NCI-H1930 (cell line): Measurements from ENCODE around the gene GALNT15.

ENCODE experiments used
- DNase-seq, 2 experiments: peaks; one replicate each; lab custom pipeline; 2025; lab: John Stamatoyannopoulos, UW

Gene GALNT15

DNA sequence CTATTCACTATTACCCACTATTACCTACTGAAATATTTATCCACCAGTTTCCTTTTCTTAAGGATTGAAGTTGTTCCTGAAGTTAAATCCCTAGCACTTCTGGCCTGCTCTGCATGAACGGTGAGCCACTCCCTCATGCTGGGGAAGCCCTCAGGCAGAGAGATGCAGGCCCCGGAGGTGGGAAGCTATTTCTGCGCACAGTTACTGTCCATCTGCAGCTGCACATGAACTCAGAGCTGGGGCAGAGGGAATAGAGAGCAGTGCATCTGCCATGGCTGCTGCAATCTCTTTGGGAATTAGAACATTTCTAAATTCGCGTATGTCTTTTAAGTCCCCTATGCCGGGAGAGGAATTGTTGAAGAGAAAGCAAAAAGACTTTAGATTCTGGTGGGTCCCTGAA, 6.3 kb upstream of the GALNT15 start:
- DNase-seq = no peak

DNA sequence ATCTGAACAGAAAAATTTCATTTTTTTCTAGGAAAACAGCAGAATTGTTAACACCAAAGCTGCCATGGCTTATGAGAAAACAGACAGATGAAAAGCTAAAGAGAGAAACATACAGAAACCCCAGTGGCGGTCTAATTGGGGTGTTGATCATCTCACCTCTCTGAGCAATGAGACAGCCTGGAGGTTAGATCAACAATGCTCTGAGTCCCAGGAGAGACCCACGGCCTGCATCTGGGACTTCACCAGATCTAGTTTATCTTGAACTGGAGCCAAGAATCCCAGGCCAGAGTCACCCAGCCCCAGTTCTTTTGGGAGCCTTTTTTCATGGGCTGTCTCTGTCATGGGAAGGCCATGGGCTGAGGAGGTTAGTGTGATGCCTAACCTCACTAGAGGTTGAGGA, 3.5 kb upstream of the GALNT15 start:
- no peak for DNase-seq

DNA sequence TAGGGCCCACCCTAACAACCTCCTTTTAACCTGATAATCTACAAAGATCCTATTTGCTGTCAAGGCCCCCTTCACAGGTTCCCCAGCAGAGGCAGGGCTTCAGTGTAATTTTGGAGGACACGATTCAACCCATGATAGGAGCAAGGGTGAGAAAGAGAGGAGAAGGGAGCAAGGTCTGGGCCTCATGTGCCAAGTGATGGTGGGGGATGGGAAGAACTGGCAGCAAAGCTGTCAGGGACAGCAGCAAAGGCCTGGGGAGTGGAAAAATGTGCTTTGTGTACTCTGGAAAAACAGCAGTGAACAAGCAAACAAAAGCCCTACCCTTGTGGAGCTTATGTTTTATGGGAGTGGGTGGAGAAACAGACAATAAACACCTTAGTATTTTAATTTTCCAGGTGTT, 2.7 kb upstream of the GALNT15 start:
- DNase-seq = no peak

DNA sequence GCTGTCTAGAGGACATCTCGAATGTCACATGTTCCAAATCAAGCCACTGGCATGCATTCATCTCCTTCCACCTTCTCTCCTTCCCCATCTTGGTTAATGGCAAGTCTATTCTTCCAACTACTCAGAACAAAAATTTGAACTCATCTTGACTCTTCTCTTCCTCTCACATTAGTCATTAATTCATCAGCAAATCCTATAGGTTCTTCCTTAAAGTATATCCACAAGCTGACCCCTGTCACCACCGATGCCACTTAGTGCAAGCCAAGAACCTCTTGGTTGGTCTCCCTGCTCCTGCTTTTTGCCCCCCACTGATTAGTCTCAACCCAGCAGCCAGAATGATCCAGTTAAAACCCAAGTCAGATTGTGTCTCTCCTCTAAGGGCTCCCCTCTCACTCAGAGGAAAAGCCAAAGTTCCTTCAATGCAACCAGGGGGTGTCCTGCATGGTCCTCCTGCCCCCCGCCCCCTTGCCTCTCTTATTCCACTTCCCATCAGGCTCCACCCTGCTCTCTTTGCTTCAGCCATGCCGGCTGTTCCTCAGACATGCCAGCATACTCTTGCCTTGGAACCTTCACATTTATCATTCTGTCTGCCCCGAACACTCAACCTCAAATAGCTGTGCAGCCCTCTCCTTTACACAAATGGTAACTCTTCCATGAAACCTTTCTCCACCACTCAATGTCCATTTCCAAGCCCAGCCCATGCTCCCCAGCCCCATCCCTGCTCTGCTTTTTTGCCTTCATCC, 1.0 kb upstream of the GALNT15 start:
- DNase-seq = no peak

DNA sequence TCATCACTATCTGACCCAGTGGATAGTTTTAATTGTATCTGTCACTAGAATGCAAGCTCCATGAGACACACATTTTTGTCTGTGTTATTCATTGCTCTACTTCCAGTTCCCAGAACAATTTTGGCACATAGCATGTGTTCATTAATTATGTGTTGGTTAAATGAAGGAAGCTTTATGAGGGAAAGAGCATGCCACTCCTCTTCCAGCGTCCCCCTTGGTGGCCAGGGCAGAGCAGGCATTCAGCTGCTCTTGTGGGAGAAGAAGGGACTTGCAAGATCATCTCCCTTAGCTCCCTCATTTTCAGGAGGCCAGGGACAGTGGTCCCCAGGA, 489 bp upstream of the GALNT15 start:
- no peak for DNase-seq

DNA sequence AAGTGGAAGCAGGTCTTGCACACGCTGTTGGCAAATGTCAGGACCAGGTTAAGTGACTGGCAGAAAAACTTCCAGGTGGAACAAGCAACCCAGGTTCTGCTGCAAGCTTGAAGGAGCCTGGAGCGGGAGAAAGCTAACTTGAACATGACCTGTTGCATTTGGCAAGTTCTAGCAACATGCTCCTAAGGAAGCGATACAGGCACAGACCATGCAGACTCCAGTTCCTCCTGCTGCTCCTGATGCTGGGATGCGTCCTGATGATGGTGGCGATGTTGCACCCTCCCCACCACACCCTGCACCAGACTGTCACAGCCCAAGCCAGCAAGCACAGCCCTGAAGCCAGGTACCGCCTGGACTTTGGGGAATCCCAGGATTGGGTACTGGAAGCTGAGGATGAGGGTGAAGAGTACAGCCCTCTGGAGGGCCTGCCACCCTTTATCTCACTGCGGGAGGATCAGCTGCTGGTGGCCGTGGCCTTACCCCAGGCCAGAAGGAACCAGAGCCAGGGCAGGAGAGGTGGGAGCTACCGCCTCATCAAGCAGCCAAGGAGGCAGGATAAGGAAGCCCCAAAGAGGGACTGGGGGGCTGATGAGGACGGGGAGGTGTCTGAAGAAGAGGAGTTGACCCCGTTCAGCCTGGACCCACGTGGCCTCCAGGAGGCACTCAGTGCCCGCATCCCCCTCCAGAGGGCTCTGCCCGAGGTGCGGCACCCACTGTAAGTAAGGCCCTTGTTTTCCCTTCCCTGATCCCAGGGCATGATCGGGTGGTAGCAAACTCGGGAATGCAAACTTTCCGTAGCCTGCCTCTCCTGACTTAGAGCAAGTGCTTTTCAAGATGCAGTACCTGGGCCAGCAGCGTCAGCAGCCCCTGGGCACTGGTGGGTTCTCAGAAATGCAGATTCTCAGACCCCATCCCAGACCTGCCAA, 759 bp downstream of the GALNT15 start:
- no peak for DNase-seq

DNA sequence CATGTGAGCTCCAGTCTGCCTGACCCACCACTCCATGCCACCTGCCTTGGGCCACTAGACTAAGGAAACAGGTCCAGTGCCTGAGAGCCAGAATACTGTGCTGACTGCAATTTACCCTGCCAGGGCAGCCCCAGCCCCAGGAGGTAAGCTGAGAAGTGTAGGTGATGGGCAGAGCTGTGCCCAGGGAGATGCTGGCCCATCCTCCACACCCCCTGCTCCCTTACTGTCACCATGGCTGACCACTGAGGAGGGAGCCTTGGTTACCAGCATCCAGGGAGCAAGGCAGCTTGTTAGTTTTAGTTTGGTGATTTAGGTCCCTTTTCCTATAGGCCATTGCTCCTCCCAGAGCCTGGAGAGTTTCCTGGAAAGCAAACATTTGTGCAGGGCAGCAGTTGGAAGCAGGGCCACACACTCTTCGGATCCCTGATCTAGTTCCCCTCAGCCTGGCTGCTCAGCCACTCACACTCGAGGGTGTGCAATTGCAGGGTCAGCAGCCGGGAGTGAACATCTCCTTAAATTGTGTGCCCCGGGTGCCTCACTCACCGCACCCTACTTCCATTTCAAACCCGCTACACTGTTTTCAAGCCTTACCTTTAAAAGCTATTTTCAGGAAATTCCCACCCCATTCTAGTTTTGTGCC, 2.0 kb downstream of the GALNT15 start:
- no peak for DNase-seq

DNA sequence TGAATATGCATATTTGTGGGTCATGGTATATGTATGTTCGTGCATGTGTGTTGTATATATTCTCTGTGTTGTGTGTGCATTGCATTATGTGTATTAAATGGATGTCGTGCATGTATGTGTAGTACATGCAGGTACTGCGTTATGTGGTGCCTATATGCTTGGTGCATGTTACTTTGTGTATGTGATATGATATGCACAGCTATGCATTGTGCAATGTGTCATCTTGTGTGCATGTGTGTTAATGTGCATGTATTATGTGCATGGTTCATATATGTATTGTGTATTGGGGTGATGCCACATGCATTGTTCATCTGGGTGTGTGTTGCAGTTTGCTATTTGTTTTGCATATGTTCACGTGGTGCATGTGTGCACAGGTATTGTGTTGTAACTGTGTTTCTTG, 2.9 kb downstream of the GALNT15 start:
- DNase-seq = no peak

DNA sequence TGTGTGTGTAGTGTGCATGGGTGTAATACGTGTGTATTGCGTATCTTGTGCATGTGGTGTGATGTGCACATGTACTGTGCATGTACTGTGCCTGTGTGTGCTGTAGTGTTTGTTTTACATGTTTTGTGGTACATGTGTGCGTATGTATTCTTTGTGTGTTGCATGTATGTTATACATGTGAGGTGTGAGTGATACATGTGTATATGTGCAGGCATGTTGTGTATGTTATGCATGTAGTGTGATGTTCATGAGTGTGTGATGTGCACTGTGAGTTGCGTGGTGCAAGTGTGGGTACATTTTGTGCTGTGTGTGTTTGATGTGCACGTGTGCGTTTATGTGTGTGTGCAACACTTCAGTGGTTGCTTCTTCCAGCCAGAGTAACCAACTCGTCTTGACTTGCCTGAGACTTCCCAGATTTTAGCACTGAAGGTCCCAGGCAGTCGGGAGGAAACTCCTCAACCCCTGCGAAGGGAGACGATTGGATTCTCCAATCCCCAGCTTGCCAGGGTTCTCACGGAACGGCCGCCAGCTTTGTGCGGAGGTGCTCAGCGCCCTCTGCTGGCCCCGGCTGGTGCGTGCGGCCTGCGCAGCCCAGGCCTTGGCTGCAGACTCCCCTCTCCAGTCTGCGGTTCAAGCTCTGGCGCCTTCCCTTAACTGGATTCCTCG, 3.6 kb downstream of the GALNT15 start:
- no peak for DNase-seq

DNA sequence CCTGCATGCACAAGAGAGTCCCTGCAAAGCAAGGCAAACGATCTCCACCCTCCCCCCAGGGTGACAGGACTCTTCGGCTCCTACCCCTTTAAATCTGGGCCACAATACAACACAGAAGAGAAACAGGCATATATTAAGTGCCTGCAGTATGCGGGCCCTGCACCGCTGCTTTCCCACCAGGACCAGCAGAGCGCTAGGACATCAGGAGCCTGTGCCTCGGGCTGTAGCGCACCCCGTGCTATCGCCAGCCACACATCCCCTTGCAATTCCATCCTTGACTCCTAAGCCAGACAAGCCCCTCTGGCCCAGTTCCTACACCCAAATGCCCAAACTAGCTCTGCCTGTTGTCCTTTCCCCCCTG, 4.1 kb downstream of the GALNT15 start:
- DNase-seq = no peak

DNA sequence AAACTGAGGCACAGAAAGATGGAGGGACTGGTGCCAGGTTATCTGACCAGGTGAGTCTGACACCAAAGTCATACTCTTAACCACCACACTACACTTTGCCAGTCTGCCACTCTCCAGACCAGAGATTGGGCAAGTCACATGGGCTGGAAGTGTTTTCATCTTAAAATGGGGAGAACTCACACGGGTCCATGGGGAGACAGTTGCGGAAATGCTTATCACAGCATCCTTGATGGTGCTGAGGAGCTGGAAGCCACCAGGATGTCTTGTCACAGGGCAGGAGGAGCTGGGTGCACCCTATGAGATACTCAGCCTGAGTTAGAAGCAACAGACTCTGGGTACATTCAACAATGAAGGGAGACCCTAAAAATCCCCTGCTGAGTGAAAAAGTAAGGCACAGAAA, 4.8 kb downstream of the GALNT15 start:
- no peak for DNase-seq

DNA sequence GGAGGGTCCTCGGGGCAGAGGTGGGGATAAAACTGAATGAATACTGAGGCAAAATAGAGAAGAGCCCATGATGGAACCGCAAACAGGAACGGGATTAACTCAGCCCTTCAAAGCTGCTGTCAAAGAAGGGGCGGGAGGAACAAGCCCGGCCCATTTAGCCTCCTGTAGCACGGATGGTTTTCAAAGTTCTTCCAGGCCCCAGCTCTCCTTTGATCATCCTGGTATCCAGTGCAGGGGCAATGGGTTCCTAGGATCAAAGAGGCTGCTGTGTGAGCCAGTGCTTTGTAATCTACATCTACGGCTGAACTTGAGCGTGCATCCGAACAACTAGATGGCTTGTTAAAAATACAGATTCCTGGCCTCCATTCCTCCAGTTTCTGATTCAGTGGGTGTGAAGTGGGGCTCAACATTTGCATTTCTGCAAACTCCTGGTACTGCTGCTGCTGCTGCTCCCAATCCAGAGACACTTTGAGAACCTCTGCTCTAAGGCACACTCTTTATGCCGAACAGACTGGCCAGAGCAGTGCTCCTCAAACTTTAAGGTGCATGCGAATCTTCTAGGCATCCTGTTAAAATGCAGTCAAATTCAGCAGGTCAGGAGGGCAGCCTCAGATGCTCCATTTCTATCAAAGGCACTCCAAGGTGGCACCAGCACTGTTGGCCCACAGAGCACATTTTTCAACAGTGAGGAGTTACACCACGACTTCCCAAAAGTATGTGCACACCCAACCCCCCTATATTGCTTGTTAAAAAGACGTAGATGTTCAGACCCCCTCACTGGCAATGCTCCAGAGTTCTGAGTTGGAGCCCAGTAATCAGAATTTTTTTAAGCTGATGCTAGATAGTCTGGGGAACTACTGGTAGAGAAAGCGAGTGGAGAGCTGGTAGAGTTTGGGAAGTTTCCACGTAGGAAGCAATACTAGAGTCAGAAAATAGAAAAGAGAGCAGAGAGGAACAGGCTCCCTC, 5.6 kb downstream of the GALNT15 start:
- DNase-seq = no peak

DNA sequence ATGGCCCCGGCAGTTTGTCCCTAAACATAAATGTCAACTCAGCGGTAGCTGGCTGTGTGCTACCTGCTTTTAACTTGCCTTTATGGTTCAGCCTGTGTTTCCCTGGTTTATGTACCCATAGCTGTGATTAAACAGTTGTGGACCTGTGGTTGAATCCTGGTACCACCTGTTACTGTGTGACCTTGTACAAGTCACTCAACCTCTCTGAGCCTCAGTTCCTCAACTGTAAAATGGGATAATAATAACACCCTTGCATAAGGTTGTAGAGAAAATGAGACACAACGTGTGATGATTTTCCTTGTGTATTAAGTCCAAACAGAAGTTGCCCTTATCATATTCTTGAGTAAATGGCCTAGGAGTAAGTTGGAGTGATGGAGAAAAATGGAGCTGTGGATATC, 6.3 kb downstream of the GALNT15 start:
- no peak for DNase-seq

DNA sequence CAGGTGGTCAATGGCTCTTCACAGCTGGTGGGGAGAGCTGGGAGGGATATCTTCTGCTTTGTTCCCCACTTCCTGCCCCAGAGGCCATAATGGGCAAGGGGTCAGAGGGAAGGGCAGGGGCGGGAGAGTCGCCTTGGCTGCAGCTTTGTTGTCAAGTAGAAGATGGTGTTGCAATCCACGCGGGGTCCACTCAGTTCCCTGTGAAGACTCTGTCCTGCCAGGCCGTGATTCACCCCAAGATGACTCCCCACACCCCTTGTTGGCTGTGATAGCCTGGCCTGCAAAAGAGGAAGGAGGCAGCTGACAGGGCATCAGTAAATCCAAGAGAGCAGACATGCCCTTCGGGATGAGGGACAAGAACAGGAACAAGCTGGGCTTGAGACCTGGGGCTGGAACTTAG, 6.9 kb downstream of the GALNT15 start:
- no peak for DNase-seq

DNA sequence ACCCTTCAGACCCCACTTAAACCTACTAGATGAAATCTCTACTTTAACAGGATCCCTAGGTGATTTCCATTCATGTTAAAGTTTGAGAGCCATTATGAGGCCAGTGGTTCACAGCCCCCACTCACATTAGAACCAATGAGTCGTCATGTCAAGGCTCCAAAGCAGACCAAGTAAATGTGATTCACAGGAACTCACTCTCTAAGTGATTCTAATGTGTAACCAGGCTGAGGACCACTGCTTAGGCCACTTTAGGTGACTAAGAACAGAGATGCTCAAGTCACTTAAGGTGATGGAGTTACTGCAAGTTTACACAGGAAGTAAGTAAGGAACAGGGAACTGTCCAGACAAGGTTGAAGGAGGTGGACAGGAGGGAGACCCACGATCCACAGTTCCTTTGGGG, 7.7 kb downstream of the GALNT15 start:
- DNase-seq = no peak

DNA sequence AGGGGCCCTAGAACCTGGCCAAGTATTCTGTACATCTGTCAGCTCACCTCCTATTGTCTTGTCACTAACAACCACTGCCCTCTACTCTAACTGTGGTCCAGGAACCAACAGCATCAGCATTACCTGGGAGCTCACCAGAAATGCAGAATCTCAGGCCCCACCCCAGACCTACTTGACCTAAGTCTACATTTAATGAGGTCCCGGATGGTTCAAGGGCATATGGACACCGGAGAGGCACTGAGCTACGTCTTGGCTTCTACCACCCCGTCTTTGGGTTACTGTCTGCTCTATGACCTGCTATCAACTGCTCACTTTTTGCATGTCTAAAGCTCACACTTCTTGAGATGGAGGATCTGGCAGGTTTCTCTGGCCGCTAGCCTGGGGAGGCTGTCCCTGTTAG, 8.1 kb downstream of the GALNT15 start:
- DNase-seq = no peak

DNA sequence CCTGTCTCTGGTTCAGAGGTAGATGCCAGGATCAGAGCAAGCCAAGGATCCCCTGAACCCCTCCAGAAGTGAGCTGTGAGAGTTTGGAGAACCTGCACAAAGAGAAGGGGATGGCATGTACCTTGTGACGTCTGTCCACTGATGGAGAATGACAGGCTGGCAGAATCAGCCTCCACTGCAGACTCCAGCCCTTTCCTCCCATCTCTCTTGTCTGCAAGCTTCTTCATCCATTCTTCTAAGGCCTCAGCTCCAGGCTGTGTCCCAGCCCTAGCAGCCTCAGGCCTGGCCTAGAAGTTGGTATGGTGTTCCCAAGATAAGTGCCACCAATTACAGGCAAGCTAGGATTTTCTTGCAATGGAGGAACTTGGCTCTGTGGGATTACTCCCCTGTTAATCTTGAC, 8.6 kb downstream of the GALNT15 start:
- DNase-seq = no peak

DNA sequence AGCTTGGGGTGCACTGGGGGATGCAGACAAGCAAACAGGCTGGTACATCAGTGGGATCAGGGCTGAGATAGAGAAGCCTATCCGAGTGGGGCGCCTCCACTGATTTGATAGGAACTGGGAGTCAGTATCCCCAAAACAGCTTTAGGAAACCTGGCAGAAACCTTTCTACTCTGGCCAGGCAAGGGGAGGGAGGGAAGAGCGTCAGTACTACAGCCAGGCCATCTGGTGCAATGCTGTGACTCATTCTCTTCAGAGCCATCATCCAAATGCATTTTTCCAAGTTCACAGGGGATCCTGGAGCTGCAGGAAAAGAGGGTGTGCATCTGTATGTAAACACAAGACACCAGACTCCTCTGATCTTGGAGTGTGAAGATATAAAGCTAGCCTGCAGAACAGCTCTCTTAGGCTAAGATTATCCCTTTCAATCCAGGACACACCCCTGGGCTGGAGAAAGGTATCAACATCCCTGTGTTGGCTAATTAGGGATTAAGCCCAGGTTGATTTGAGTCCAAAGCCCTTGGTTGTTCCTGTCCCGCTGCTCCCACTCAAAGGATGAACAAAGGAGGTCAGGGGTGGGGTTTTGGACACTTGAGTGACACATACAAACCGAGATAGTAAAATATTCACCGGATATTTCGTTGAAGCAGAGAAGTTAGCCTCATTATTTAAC, 9.3 kb downstream of the GALNT15 start:
- DNase-seq = no peak

DNA sequence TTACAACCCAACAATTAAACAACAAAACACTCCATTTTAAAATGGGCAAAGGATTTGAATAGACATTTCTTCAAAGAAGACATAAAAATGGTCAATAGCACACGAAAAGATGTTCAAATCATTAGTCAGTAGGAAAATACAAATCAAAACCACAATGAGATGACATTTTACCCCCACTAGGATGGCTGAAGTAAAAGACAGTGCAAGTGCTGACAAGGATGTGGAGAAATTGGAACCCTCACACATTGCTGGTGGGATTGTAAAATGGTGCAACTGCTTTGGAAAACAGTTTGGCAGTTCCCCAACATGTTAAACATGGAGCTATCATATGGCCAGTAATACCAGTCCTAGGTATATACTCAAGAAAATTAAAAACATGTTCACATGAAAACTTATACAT, 11.6 kb downstream of the GALNT15 start:
- DNase-seq = no peak

DNA sequence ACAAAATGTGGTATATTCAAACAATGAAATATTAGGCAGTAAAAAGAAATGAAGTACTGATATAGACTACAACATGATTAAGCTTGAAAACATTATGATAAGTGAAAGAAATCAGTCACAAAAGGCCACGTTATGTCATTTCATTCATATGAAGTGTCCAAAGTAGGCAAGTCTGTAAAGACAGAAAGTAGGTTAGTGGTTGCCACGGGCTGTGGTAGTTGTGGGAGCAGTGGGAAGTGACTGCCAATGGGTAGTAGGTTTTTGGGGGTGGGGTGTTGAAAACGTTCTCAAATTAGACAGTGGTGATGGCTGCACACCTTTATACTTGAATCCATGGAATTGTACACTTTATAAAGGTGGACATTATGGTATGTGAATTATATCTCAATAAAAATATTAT, 12.1 kb downstream of the GALNT15 start:
- DNase-seq = no peak

DNA sequence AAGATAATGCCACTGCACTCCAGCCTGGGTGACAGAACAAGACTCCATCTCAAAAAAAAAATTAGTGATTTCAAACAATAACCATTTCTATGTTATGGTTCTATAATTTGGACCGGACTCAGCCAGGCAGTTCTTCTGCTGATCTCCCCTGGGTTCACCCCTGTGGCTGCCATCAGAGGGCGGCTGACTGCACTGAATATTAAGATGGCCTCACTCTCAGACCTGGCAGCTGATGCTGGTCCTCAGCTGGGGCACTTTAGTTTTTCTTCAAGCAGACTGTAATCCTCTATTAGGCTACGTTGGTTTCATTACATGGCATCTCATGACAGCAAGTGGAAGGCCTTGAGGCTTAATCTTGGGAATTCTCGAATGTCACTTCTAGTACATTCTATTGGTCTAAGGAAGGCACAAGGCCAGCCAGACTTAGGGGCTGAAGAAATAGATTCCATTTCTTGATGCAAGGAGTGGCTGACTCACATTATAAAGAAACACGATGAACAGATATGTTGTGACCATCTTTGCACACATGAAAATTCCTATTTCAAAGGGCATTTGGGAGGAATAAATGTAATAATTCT, 12.8 kb downstream of the GALNT15 start:
- no peak for DNase-seq
